ENCODE measurements around the gene CACNA2D4.

DNA sequence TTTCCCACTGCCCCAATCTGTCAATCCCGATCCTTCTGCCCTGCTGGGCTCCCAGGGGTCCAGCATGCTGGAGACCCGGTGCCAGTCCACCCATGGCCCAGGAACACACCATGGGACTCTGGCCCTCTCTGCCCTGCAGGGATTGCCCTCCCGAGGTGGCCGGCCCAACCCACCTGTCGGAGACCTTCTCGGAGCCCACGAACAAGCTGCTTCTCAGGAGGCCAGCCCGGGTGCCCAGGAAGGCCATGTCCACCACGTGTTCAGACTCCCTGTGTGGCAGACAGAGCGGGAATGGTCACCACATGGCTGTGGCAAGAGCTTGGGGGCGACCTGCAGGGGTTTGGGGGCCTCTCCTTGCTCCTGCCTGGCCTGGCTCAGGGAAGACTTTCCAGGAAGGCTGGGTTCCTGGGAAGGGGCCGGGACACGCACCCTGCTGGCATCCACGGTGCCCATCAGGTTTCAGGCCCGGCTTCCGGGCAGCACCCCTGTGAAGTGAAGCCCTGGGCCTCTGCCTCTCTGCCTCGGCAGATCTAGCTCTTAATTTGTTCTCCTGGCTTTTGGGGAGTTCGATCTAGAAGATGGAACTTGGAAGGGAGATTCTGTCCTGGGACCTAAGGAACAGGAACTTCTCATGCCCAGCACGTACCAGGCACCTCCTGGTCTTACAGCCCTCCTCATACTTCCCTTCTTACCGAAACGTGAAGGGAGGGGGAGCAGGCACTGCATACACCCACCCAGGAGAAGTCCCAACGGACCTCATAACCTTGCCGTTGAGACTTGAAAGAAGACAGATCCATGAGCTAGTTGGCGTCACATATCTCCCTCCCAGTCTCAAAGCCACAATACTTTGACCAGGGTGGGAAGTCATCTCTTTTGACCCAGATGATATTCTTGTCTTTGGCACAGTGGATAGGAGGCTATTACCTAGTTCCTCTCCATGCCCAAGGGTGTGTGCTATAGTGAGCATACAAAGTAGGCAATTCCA, 71.7 kb downstream of the CACNA2D4 start:
- TF ChIP-seq TARDBP (IDR thresholded peaks at IDR 0.05), result no peak
- TF ChIP-seq SUZ12 (IDR thresholded peaks at IDR 0.05), result no peak
- TF ChIP-seq CTBP1 (IDR thresholded peaks at IDR 0.05; ENCODE audit: borderline replicate concordance), result no peak
- no peak for TF ChIP-seq FOXK2 (IDR thresholded peaks at IDR 0.05)

All from HEK293T (cell line).